Esophagus muscularis mucosa (tissue), 4 donors: ENCODE measurements around the gene ST8SIA4. TPM values are rescaled to one million over a fixed set of nuclear protein-coding genes. Genes with fewer than 3 reads are reported as not detected.

Experiments
- DNase-seq: peaks from one replicate; pipeline ENCODE4 v3.0.0-alpha.2; 2017; ENCODE audit errors: extremely low spot score
- H3K27ac ChIP-seq, 4 donors: fragments of 200-600 bp; sonication (generic); replicated peaks in 1 of 4; 1 replicate in 3 of 4; 2 replicates in 1 of 4; pipeline ENCODE4 v1.5.1; 2016 to 2019; ENCODE audit warnings: mild to moderate bottlenecking in 1 of 4
- H3K27me3 ChIP-seq, 4 donors: fragments of 200-600 bp; sonication (generic); one replicate each; pipeline versions ENCODE4 v1.5.1 to v1.6.0; 2016 to 2019
- H3K36me3 ChIP-seq, 4 donors: fragments of 200-600 bp; sonication (generic); one replicate each; pipeline ENCODE4 v1.5.1; 2016 to 2019
- H3K4me1 ChIP-seq, 4 donors: fragments of 200-600 bp; sonication (generic); one replicate each; pipeline ENCODE4 v1.5.1; 2016 to 2019
- H3K4me3 ChIP-seq, 4 donors: fragments of 200-600 bp; sonication (generic); 1 replicate in 2 of 4; 2 replicates in 2 of 4; pipeline ENCODE4 v1.5.1; 2016 to 2019; ENCODE audit warnings: mild to moderate bottlenecking in 4 of 4, moderate library complexity in 1 of 4
- H3K9me3 ChIP-seq, 4 donors: fragments of 200-600 bp; sonication (generic); 1 replicate in 3 of 4; 2 replicates in 1 of 4; pipeline ENCODE4 v1.5.1; 2016 to 2019
- EP300 ChIP-seq: sonication (generic); formaldehyde crosslinking; IDR thresholded peaks from one replicate; pipeline ENCODE4 v1.6.1; 2017; ENCODE audit warnings: antibody characterized with exemption
- POLR2A ChIP-seq: fragments of 450-650 bp; IDR thresholded peaks from one replicate; pipeline ENCODE4 v1.6.1; 2017; ENCODE audit warnings: antibody characterized with exemption, moderate library complexity, mild to moderate bottlenecking, low read depth
- POLR2AphosphoS5 ChIP-seq, 2 donors: sonication (generic); formaldehyde crosslinking; IDR thresholded peaks; one replicate each; pipeline ENCODE4 v1.6.1; 2017; ENCODE audit warnings: antibody characterized with exemption in 2 of 2
- WGBS: methylation state at CpG from one replicate; pipeline ENCODE4 v1.1.5; 2018; 5-methylcytosine and 5-hydroxymethylcytosine counted together
- intact Hi-C: fragments of 100-400 bp; cut with DNase I; formaldehyde crosslinking; loops from one replicate; pipeline ENCODE4 v1.15.1; 2023
- total RNA-seq, 4 donors: library from RNA; depleted of rRNA; stranded (reverse); fragments of >200 nt; gene quantifications; one replicate each; pipeline versions ENCODE4 v1.1.0 to v1.2.1, GENCODE V29; 2016
- TF ChIP-seq, protein P1 (sequence below), 3 experiments: fragments of 200-600 bp in 2 of 3; fragments of 450-650 bp in 1 of 3; sonication (generic) in 2 of 3; IDR thresholded peaks; one replicate each; pipeline ENCODE4 v1.5.1; 2017 to 2019; ENCODE audit warnings: antibody characterized with exemption in 3 of 3, mild to moderate bottlenecking in 2 of 3, moderate library complexity in 1 of 3

The ST8SIA4 gene
- total RNA-seq, 4 donors from 2014 or later, result 1.5 to 3.3 (median 2.5) TPM

GRCh38 chr5:100846772-100847171, 56.3 kb downstream of the ST8SIA4 start:
- Histone ChIP-seq H3K27me3 (no peaks in the 10 kb centered on the region), H3K9me3 (no peaks in the 10 kb centered on the region), H3K36me3 (no peaks in the 10 kb centered on the region), H3K4me3 (no peak overlapping the region), H3K27ac (peak overlapping the region in 1 of 4 donors; percentile 9), H3K4me1 (no peaks in the 10 kb centered on the region)
- WGBS, result 46% methylated on average over 4 of the region's 4 CpGs
- DNase-seq, result no peak
- intact Hi-C loops, result no loop called here
- no peak for TF ChIP-seq POLR2AphosphoS5 (IDR thresholded peaks at IDR 0.05)
- no peak for TF ChIP-seq EP300
- no peak for TF ChIP-seq POLR2A
- TF ChIP-seq, protein P1, sequence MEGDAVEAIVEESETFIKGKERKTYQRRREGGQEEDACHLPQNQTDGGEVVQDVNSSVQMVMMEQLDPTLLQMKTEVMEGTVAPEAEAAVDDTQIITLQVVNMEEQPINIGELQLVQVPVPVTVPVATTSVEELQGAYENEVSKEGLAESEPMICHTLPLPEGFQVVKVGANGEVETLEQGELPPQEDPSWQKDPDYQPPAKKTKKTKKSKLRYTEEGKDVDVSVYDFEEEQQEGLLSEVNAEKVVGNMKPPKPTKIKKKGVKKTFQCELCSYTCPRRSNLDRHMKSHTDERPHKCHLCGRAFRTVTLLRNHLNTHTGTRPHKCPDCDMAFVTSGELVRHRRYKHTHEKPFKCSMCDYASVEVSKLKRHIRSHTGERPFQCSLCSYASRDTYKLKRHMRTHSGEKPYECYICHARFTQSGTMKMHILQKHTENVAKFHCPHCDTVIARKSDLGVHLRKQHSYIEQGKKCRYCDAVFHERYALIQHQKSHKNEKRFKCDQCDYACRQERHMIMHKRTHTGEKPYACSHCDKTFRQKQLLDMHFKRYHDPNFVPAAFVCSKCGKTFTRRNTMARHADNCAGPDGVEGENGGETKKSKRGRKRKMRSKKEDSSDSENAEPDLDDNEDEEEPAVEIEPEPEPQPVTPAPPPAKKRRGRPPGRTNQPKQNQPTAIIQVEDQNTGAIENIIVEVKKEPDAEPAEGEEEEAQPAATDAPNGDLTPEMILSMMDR (IDR thresholded peaks at IDR 0.05), result no peak

DNA sequence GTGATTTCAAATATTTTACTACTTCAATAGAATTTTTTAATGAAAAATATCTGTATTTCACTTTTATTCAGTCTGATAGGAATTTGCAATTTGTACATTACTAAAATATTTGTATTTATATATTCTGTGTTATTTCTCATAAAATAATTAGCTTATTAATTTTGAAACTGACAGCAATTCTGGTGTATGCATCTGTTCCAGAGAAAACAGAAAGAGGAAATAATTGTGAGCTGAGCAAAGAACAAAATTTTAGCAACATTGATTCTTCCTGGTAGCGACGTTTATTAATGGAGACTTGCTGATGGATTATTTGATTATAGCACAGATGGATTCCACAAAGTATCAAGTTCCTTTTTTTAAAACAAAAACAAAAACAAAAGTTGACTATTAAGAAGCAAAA, 61.0 kb downstream of the ST8SIA4 start:
- TF ChIP-seq, protein P1 (IDR thresholded peaks at IDR 0.05), result no peak
- 69% methylated on average over 2 of the region's 2 CpGs for WGBS
- intact Hi-C loops, result no loop called here

GRCh38 chr5:100841358-100842076, 61.6 kb downstream of the ST8SIA4 start:
- H3K27ac ChIP-seq, result peak overlapping the region in 1 of 4 donors; percentile 10
- no peaks in the 10 kb centered on the region for H3K27me3 ChIP-seq
- 63% methylated on average over 4 of the region's 4 CpGs for WGBS
- no peak overlapping the region for H3K4me3 ChIP-seq
- no peaks in the 10 kb centered on the region for H3K36me3 ChIP-seq
- no peak for TF ChIP-seq EP300
- no peak for TF ChIP-seq POLR2A
- TF ChIP-seq POLR2AphosphoS5 (IDR thresholded peaks at IDR 0.05), result no peak
- TF ChIP-seq, protein P1 (IDR thresholded peaks at IDR 0.05), result no peak
- H3K9me3 ChIP-seq, result no peaks in the 10 kb centered on the region
- no peak for DNase-seq
- no peaks in the 10 kb centered on the region for H3K4me1 ChIP-seq
- intact Hi-C loops, result no loop called here

More for the DNA sequence above, 61.0 kb downstream of the ST8SIA4 start:
- Histone ChIP-seq H3K4me3 (no peak overlapping the region), H3K4me1 (no peaks in the 10 kb centered on the region), H3K27ac (no peak overlapping the region), H3K9me3 (no peaks in the 10 kb centered on the region), H3K36me3 (no peaks in the 10 kb centered on the region), H3K27me3 (no peaks in the 10 kb centered on the region)
- no peak for DNase-seq

DNA sequence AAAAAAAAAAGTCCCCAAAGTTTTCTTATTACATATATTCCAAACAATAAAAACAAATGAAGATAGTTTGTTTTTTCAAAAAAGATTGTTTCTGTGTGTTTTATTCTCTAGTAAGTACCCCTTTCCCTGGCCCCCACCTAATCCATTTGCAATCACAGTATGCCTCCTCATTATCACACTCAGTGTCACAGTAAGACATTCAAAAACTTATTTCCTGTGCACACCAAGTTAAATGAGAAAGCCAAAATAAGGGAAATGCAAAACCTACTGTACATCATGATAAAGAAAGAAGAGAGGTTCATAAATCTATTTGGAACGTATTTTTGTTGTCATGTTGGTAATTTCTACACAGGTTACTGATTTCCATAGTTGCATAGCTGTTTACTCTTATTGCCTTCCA, 62.3 kb downstream of the ST8SIA4 start:
- WGBS, result 43% methylated on average over 1 of the region's 1 CpG
- Histone ChIP-seq H3K27ac (no peak overlapping the region), H3K4me1 (no peaks in the 10 kb centered on the region), H3K36me3 (no peaks in the 10 kb centered on the region), H3K27me3 (no peaks in the 10 kb centered on the region), H3K4me3 (no peak overlapping the region), H3K9me3 (no peaks in the 10 kb centered on the region)
- TF ChIP-seq POLR2A, result no peak
- no peak for TF ChIP-seq POLR2AphosphoS5 (IDR thresholded peaks at IDR 0.05)
- TF ChIP-seq EP300, result no peak
- TF ChIP-seq, protein P1 (IDR thresholded peaks at IDR 0.05), result no peak
- DNase-seq, result no peak
- intact Hi-C loops, result no loop called here

- 74% methylated on average over 2 of the region's 2 CpGs for WGBS
- intact Hi-C loops, result no loop called here
- Histone ChIP-seq H3K4me1 (no peaks in the 10 kb centered on the region), H3K36me3 (no peaks in the 10 kb centered on the region), H3K27me3 (no peaks in the 10 kb centered on the region), H3K4me3 (no peak overlapping the region), H3K9me3 (no peaks in the 10 kb centered on the region), H3K27ac (no peak overlapping the region)
- DNase-seq, result no peak
- no peak for TF ChIP-seq POLR2AphosphoS5 (IDR thresholded peaks at IDR 0.05)
- TF ChIP-seq POLR2A, result no peak
- no peak for TF ChIP-seq EP300
- TF ChIP-seq, protein P1 (IDR thresholded peaks at IDR 0.05), result no peak
These were observed 62.7 kb downstream of the ST8SIA4 start for GRCh38 chr5:100840370-100840769.
